ENCODE data around the gene COX10. TPM values are rescaled to one million over a fixed set of nuclear protein-coding genes. Genes with fewer than 3 reads are reported as not detected.
A peak's percentile ranks its signal among the peaks of the same experiment; 100 is the strongest.
"Not testable (repeated sequence)": the region's sequence is repeated elsewhere in the genome, so short reads cannot be mapped to it uniquely, and the experiment has no call there.

The COX10 gene
- 24.5 and 26.6 TPM in 2 replicates for total RNA-seq (ENCODE audit: low replicate concordance)
- long read RNA-seq, transcript COX10-201 (7 exons, 2,873 nt): major isoform, 16 of 37 reads
- long read RNA-seq, transcript COX10-202 (3 exons, 875 nt): minor isoform, 5 of 37 reads
- long read RNA-seq, partial matches to known transcripts: 10 of 37 reads
- long read RNA-seq, other reads (novel, unspliced or antisense): 6 of 37 reads

DNA sequence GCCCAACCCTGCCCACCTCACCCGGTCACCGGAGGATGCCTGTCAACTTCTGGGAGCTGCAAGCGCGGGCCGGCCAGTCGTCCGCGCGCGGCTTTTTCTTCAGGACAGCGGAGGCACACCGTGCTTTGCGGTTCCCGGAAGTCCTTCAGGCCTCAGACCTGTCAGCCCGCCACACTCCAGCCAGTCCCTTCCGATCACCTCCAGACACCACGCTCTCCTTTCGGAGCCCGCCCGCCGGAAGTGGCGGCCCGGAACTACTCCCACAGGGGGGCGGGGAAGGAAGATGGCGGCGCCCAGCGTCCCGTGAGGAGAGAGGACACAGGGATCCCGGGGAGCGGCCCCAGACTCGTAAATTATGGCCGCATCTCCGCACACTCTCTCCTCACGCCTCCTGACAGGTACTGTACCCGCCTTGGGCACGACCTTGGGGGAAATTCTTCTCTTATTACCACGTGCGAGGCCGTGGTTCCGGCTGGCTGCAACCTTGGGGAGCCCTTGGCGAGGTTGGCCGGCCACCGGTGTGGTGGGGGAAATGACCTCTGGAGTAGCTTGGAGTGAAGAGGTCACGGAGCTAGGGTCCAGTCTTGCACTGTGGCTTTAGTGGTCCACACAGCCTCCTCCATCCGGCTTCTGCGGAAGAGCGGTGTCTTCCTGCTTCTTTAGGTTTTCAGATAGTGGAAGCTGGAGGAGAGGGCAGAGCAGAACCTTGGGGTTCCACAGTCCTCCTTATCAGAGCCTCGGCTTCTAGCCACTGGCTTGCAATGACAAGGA is at the start of gene COX10:
Gene COX10 (plus strand): TSS at position 254 of the 771 bp plus-strand sequence. CDS start 102 bp downstream, at position 356.
- no peaks in the 10 kb centered on the region for H3K27me3 Mint-ChIP-seq
- peak within 1 kb of the TSS; percentile 83 for H3K27ac Mint-ChIP-seq
- peak; percentile 89 for DNase-seq (ENCODE audit: extremely low spot score, unreplicated experiment)
- peak within 1 kb of the TSS; percentile 96 for H3K4me3 Mint-ChIP-seq
- H3K4me1 Mint-ChIP-seq (ENCODE audit: unreplicated experiment): peaks cover 16% of the 10 kb centered on the region
- no peaks in the 10 kb centered on the region for H3K9me3 Mint-ChIP-seq
- no peak for TF ChIP-seq CTCF (conservative IDR thresholded peaks at IDR 0.05)
- H3K36me3 Mint-ChIP-seq: peaks cover 10% of the 10 kb centered on the region

- not testable (repeated sequence) for H3K27ac Mint-ChIP-seq; H3K9me3 Mint-ChIP-seq; H3K27me3 Mint-ChIP-seq; H3K4me3 Mint-ChIP-seq; H3K36me3 Mint-ChIP-seq; H3K4me1 Mint-ChIP-seq (ENCODE audit: unreplicated experiment); DNase-seq (ENCODE audit: extremely low spot score, unreplicated experiment)
Observed at GRCh38 chr17:14021651-14022294, 47.5 kb upstream of the COX10 start.

GRCh38 chr17:14029755-14030154 is 39.5 kb upstream of the COX10 start:
- H3K9me3 Mint-ChIP-seq; H3K4me1 Mint-ChIP-seq (ENCODE audit: unreplicated experiment); H3K4me3 Mint-ChIP-seq; DNase-seq (ENCODE audit: extremely low spot score, unreplicated experiment); H3K27ac Mint-ChIP-seq; H3K27me3 Mint-ChIP-seq: not testable (repeated sequence)
- peaks cover 23% of the 10 kb centered on the region for H3K36me3 Mint-ChIP-seq

GRCh38 chr17:14032234-14032633 is 37.1 kb upstream of the COX10 start:
- no peak for DNase-seq (ENCODE audit: extremely low spot score, unreplicated experiment)
- H3K4me1 Mint-ChIP-seq (ENCODE audit: unreplicated experiment): no peaks in the 10 kb centered on the region
- H3K36me3 Mint-ChIP-seq: peaks cover 24% of the 10 kb centered on the region
- no peaks in the 10 kb centered on the region for H3K9me3 Mint-ChIP-seq
- H3K4me3 Mint-ChIP-seq: no peak overlapping the region
- H3K27me3 Mint-ChIP-seq: no peaks in the 10 kb centered on the region
- H3K27ac Mint-ChIP-seq: no peak overlapping the region
- TF ChIP-seq CTCF (conservative IDR thresholded peaks at IDR 0.05): no peak

DNA sequence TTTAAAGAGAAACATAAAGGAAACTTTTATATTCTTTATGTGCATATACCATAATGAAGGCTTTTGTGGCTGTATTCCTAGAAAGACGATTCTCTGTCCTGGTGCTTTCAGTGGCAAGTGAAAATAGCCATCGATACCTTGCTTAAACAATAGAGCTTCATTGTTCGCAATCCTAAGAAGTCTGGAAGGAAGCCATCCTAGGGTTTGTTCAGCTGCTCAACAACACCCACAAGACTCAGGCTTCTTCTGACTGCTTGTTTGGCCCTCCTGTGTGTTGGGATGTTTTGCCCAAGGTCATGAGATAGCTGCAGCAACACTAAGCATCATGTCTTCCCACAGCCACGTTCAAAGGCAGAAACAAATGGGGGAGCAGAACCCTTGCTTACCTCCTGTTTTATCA is 36.1 kb upstream of the COX10 start:
- Mint-ChIP-seq H3K27ac (no peak overlapping the region), H3K4me1 (ENCODE audit: unreplicated experiment) (peaks cover 2% of the 10 kb centered on the region), H3K4me3 (no peak overlapping the region), H3K36me3 (peaks cover 23% of the 10 kb centered on the region), H3K9me3 (no peaks in the 10 kb centered on the region), H3K27me3 (no peaks in the 10 kb centered on the region)
- no peak for TF ChIP-seq CTCF (conservative IDR thresholded peaks at IDR 0.05)
- DNase-seq (ENCODE audit: extremely low spot score, unreplicated experiment): no peak

- Mint-ChIP-seq H3K27me3 (no peaks in the 10 kb centered on the region), H3K36me3 (peaks cover 23% of the 10 kb centered on the region), H3K4me3 (no peak overlapping the region), H3K9me3 (no peaks in the 10 kb centered on the region), H3K27ac (no peak overlapping the region), H3K4me1 (ENCODE audit: unreplicated experiment) (peaks cover 8% of the 10 kb centered on the region)
- no peak for TF ChIP-seq CTCF (conservative IDR thresholded peaks at IDR 0.05)
- no peak for DNase-seq (ENCODE audit: extremely low spot score, unreplicated experiment)
Observed at GRCh38 chr17:14037453-14037852, 31.9 kb upstream of the COX10 start.

All from type B pancreatic cell (in vitro differentiated cells).